Stimulated activated CD8-positive, alpha-beta memory T cell treated with anti-CD3 and anti-CD28 coated beads, Interleukin-15, amount 100 ng/mL, for 1 hour (primary cell): ENCODE measurements around the gene GAMT.

Experiments used
- DNase-seq: peaks from one replicate; pipeline ENCODE4 v3.0.0-alpha.2; 2020; ENCODE audit warnings: low read depth

GAMT gene

DNA sequence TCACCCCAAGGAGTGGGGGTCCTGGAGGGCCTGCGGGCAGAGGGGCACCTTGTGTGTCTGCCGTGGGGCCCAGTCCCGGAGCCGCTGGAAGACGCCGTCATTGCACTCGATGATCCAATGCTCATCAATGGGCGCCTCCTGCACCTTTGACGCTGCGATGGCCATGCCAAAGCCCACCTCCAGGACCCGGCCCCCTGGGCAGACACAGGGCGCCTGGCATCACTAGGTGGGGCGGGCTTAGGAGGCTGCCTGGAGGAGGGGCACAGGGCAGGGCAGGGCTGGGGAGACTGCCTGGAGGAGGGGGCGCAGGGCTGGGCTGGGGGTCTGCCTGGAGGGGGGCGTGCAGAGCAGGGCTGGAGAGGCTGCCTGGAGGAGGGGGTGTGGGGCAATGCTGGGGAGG lies 1.6 kb downstream of the GAMT start:
- DNase-seq, result no peak

DNA sequence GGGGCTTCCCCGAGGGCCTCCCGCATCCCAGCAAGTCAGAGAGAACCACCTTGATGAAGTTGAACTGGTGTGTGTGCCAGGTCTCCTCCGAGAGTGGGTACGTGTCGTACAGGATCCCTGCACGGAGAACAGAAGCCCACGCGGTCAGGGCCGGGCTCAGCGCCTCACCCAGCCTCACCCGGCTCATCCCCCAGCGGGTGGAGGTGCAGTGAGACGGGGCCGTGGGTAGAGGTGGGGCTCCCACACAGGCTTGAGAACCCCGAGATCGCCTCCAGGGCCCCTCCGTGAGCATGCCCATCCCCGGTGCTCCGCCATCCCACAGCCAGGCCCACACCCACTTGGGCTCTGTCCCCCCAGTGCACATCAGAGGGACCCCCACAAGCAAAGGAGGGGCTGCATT lies 2.3 kb downstream of the GAMT start:
- no peak for DNase-seq

DNA sequence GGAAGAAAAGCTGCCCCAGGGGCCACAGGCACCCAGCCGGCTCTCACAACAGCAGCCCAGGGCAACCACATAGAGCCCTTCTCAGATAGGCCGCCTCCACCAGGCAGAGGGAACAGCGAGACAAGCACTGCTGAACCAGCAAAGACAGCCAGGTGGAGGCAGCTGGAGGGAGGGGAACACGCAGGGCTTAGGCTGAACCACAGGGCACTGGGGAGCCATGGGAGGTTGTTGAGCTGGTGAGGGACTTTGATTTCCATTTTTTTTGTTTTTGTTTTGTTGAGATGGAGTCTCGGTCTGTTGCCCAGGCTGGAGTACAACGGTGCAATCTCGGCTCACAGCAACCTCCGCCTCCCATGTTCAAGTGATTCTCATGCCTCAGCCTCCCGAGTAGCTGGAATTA lies 3.5 kb downstream of the GAMT start:
- DNase-seq, result no peak

DNA sequence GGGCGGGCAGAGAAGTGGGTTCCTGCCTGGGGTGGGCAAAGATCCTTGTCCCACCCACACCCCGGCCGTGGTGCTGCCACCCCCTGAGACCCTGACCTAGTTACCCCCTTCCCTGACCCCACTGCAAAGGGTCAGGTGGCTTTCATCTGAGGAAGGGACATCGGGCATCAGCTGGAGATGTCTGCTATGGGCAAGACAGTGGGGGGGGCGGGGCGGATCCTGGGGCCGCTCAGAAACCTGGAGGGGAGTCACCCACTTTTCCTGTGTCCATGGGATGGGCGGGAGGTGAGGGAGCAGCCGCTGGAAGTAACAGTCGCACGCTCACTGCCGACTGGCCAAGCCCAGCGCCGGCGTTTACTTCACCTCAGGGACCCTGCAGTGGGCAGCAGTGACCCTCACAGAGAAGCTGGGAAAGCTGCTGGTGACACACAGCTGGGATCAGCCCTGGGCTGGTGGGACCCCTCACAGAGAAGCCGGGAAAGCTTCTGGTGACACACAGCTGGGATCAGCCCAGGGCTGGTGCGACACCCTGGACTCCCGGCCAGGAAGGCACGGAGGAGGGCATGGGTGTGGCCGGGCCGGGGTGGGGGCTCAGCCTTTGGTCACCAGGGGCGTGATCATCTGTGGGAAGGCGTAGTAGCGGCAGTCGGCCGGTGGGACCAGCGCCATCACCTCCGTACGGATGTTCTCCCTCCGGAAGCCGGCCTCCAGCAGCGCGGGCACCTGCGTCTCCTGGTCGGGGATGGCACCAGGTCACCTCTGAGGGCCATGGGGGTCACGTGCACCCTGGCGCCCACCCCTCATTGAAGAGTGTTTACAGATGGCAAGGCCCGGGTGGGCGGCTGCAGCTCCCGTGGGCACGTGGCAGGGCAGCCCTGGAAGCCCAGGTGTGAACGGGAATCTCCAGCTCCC lies 4.3 kb downstream of the GAMT start:
- DNase-seq, result no peak

DNA sequence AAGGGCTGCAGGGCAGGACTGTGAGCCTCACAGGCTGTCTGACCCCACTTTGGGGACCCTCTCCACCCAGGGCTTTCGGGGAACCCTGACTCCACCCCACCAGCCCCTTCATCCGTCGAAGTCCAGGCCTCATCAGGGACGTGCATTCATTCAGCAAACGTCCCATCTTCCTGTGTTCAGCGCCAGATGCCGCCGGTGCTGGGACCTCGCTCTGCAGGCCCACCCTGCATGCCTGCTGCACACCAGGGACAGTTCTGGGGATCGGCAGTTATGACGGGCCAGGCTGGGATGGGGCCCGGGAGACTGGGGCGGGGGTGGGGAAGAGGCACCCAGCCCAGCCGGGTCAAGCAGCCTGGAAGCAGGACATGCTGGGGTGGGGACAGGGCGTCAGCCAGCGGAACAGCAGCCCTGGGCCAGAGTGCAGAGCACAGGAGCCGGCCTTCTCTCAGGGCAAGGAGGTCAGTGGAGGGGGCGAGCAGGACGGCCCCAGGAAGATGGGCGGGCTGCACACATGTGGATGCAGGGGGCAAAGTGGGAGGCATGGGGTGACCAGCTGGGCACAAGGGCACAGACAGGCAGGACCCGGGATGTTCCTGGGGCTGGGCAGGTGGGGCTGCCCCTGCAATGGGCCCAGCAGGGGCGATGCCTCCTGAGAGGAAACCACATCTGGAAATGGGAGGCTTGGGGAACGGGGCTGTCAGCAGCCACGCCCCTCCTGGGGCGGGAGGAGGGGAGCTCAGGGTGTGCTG lies 5.1 kb downstream of the GAMT start:
- no peak for DNase-seq

DNA sequence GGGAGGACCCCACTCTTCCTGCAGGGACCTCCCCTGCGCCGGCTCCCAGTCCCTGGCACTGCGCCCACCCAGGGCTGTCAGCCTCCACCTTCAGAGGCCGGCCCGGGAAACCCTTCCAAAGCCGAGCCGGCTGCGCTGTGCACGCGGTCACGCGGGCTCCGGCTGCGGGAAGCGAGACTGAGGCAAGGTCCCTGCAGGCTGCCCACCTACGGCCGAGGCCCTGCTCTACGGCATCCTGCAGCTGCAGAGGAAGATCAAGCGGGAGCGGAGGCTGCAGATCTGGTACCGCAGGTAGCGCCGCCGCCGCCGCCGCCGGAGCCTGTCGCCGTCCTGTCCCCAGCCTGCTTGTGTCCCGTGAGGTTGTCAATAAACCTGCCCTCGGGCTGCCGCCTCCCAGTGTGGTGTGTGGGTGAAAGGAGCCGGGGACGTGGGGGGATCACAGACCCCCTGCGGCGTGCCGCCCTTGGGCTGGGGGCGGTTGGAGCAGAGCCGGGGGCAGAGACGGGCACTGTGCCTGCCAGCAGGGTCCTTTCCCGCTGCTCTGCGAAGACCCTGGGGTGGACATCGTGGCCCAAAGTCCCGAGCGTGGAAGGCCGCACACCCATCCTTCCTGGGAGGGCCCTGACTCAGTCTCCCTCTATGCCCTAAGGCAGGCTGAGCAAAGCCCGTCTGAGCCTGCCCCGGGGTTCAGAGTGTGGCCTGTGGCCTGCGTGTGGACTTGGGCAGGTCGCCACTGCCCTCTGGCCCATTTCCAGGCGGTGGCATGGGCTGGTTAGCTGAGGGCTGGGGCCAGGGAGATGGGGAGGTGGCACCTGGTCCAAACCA lies 5.9 kb downstream of the GAMT start:
- DNase-seq, result no peak

DNA sequence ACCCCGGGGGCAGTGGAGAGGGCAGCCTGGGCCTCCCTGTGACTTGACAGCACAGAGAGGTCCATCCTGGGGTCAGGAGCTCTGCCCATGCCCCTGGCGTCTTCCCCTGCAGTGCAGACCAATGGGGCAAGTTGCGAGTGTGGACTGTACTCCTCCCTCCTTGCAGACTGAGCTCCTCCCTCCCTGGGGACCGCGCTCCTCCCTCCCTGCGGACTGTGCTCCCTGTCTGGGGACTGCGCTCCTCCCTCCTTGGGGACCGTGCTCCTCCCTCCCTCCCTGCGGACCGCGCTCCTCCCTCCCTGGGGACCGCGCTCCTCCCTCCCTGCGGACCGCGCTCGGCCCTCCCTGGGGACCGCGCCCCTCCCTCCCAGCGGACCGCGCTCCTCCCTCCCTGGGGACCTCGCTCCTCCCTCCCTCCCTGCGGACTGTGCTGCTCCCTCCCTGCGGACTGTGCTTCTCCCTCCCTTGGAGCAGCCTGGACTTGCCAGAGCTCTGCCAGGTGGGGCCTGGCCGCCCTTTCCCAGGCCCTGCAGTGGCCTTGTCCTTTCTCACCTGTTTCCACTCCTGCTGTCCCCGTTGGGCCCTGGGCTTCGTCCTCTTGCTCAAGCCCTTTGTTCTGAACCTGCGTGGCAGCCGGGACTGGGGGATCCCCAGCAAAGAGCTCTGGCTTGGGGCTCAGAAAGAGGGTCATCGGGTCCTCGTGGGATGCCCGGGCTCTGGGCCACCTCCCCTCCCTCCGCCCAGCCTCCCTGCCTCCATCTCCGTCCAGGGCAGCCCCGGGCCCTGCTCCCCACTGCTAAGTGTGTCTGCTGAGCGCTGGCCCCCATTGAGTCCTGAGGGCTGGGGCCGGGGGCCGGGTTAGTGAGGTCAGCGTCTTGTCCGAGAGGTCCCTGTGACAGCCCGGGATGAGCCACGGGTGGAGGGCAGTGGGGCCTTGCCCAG lies 6.8 kb downstream of the GAMT start:
- DNase-seq, result no peak

DNA sequence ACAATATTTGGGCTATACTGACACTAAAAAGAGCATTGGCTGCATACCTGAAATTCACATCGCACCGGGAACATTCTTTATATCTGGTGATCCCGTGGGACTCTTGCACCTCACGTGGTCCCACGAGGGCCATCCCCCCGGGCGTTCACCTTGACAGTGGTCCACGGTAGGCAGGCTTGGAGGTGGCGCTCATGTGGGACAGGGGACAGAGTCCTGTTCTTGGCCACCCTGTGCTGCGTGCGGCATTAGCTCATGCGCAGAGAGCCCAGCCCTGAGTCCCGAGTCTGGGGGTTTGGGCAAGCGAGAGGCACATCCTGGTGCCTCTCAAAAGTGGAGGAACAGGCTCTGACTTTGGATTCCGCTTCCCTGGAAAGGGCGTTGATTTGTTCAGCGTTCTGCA lies 7.5 kb downstream of the GAMT start:
- DNase-seq, result no peak

DNA sequence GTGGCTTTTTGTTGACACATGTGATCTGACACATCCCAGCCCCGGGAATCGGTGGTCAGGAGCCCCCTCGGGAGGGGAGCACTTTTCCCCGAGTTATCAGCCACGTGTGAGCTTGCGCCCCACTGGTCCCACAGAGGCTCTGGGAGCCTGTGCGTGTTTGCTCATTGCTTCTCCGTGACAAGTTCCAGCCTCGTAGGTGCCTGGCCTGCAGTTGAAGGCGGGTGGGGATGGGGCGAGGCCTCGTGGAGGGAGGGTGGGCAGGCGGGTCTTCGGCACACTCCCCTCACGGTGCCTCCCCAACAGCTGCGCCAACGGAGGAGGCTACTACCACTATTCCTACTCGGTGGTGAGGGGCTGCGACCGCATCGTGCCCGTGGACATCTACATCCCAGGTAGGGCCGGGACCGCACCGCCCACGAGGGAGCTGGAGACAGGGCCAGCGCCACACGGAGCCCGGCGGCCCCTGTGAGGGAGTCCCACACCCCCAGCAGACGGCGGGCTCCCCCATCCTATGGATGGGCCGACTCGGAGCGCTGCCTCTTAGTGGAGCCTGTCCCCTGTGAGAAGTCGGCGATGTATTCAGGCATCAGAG lies 8.3 kb downstream of the GAMT start:
- DNase-seq, result no peak

DNA sequence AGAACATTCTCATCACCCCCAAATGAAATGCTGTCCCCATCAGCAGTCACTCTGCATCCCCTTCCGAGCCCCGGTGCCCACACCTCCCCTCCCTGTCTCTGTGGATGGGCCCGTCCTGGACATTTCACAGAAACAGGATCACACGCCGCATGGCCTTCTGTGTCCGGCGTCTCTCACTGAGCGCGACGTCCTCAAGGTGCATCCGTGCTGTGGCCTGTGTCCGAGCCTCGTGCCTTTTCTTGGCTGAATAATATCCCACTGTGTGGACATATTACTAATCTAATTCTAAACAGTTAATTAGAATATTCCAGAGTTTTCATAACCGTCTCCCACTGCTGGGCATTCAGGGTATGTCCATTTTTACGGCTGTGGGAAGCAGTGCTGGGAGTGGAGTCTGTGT lies 8.9 kb downstream of the GAMT start:
- DNase-seq, result no peak

DNA sequence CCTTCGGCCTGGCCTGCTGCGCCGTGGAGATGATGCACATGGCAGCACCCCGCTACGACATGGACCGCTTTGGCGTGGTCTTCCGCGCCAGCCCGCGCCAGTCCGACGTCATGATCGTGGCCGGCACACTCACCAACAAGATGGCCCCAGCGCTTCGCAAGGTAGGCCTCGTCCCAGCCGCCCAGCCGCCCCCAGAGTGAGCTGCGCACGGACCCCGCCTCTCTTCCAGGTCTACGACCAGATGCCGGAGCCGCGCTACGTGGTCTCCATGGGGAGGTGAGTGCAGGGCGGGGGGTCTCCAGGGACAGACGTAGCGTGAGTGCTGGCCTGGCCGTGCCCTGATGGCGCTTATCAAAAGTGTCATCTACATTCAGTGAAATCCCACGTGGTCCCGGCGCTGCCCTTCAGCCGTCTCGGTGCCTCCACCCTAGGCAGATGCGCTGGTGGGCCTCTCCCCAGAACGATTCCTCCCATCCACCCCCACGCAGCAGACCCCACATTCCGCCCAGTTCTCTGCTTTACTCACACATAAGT lies 10.4 kb downstream of the GAMT start:
- no peak for DNase-seq

DNA sequence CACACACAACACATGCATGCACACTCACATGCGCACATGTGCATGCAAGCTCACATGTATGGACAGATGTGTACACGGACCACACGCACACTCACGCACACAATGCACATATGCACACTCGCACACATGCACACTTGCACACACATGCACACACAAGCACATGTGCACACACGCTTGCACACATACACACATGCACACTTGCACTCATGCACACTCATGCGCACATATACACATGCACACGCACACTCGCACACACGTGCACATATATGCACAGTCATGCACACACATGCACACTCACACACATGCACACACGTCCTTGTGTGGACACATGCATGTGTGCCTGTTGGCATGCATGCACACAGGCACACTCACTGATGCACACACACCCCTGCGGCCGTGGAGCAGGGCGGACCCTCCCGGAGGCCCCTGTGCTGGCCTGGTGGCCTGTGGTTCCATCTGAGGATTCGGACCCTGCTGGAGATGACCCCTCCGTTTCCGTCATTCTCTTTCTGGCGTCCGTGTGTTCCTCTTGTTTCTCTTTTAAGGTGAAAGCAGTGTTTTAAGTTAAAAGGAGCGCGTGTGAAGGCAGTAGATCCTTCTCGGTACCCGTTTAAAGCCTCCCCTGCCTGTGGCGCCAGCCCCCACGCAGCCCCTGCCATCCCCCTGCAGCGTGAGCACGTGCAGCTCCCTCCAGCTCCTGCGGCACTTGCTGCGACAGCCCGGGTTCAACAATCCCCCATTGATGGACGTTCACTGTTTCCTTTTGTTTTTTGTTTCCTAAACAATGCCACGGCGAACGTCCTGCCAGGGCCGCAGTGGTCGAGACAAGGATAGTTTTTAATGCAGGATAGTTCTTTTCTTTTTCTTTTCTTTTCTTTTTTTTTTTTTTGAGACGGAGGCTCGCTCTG lies 12.1 kb downstream of the GAMT start:
- no peak for DNase-seq

DNA sequence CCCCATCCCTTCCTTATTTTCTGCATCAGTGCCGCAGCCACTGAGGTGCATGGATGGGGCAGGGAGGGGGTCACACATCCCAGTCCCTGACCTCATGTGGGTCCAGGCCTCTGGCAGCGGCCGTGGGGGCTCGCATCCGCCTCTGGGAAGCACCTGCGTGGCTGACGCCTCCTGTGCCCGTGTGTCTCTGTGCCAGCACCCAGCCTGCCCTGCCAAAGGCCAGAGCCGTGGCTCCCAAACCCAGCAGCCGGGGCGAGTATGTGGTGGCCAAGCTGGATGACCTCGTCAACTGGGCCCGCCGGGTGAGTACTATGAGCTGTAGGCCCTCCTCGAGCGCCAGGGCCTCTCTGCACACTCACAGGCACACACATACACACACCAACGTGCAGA lies 12.7 kb downstream of the GAMT start:
- DNase-seq, result no peak

DNA sequence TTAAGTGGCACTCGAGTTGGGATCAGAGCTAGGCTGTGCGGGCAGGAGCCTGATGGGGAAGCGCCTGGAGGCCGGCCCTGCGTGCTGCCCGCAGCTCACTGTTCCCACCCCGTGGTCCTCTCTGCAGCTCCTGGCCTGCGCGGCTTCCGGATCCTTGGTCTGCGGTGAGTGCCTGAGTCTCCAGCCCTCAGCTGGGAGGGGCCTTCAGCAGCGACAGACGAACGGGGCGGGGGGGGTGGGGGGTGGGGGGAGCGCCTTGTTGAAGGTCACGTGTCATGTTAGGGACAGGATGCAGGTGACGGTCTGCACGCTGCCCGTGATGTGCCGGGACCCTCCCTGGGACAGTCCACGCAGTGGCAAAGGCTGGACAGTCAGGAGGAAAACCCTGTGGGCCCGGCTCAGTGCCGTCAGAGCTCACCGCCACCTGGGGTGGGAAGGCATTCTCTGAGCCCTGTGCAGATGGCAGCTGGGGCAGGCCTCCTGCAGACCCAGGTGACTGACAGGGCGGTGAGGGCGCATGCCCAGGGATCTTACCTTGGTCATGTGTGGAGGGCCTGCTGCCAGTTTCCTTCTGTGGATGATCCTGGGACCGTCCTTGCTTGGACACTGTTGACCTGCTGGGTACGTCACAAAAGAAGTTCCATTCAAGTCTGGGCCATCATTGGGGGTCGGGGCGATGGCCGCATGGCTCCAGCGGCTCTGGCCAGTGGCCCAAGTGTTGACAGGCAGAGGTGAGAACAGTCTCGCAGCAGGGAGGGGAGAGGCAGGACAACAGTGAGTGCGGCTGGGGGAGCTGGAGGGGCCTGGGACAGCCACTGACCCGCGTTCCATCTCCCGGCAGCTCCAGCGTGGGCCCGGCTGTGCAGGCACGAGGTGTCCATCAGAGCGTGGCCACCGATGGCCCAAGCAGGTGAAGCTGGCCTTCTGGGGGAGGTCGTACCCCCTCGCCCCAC lies 13.4 kb downstream of the GAMT start:
- no peak for DNase-seq

DNA sequence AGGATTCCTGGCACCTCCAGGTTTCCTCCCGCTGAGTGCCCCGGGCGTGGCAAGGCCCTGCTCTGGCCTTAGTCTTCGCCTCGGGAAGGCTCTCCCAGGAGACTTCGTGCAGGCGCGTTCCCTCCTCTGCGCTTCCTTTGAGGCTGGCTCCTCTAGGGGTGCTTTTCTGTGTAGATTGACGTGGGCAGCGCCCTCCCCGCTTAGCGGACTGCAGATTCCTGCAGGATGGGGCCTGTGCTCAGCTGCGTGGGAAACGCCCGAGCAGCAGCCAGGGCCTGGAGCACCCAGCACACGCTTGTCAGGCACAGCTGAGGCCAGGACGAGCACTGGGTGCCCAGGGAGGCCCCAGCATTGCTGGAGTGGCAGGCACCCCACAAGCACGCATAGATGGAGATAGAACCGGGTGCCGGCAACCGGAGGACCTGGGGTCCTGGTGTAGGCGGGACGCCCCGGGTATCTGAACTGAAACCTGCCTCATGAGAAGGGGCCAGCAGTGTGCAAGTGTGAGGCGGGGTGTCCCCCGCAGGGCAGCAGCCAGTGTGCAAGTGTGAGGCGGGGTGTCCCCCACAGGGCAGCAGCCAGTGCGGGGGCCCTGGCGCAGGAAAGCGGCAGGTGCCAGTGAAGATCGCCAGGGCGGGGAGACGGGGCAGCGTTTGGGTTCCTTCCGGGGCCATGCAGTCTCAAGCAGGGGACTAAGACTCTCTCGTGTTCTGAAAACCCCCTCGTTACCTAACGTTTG lies 14.2 kb downstream of the GAMT start:
- DNase-seq, result no peak

DNA sequence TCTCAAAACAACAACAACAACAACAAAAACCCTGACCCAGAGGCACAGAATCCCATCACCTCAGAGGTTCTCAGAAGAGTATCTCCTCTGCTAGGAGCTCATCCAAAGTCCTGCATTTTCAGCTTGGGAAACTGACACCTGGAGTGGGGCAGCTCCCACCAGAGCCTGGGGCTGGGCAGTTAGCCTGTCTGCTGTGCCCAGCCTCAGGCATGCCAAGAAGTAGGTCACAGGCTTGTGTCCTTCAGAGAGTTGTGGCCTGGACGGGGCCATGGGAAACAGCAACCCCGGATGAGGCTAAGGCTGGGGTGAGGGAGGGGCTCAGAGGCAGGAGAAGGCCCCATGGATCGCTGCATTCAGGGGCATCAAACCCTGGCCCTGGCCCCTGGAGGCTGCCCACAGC lies 15.5 kb downstream of the GAMT start:
- no peak for DNase-seq

DNA sequence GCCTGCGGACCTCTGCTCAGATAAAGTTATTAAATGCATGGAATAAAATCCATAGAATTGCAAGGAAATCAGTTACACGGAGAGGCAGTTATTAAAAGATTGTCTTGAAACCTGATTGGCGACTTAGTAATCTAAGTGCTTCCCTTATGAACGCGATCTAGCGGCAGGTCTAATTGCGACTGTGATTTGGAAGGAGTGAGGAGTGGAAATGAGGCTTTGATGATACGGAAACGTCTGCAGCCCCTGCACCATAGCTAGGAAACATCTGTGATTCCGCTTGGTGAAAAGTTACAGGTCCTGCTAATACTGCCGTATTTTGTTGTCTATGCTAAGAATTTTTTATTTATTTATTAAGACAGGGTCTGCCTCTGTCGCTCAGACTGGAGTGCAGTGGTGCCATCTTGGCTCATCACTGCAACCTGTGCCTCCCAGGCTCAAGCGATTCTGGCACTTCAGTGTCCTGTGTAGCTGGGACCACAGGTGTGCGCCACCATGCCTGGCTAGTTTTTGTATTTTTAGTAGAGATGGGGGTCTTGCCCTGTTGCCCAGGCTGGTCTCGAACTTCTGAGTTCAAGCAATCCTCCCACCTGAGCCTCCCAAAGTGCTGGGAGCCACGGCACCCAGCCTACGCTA lies 16.7 kb downstream of the GAMT start:
- no peak for DNase-seq
